Measurements from ENCODE around the gene OTUD6A.

GRCh38 chrX:70087857-70088630 is 25.8 kb downstream of the OTUD6A start:
- TF ChIP-seq CTCF (IDR thresholded peaks at IDR 0.05) (no peak), EP300 (IDR thresholded peaks at IDR 0.05; ENCODE audit: low read depth) (no peak), POLR2A (IDR thresholded peaks at IDR 0.05) (no peak)

Measured in transverse colon (tissue), 3 donors.